Measurements from ENCODE around the gene MTMR12.
"Not testable (repeated sequence)": the region's sequence is repeated elsewhere in the genome, so short reads cannot be mapped to it uniquely, and the experiment has no call there.

Gene MTMR12

DNA sequence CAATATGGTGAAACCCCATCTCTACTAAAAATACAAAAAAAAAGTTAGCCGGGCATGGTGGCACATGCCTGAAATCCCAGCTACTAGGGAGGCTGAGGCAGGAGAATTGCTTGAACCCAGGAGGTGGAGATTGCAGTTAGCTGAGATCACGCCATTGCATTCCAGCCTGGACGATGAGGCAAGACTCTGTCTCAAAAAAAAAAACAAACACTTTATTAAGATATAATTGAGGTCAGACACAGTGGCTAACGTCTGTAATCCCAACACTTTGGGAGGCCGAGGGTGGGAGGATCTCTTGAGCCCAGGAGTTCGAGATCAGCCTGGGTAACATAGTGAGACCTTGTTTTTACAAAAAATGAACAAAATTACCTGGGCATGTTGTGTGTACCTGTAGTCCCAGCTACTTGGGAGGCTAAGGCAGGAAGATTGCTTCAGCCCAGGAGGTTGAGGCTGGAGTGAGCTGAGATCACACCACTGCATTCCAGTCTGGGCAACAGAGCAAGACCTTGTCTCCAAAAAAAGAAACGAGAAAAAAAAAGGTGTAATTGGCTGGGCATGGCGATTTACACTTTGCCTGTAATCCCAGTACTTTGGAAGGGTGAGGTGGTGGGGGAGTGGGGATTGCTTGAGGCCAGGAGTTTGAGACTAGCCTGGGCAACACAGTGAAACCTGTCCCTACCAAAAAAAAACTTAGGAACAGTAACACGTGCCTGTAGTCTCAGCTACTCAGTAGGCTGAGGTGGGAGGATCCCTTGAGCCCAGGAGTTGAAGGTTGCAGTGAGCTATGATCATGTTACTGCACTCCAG is 16.6 kb downstream of the MTMR12 start:
- DNase-seq: not testable (repeated sequence)

- DNase-seq: no peak
Measured at GRCh38 chr5:32291591-32291990, 21.1 kb downstream of the MTMR12 start.

- no peak for DNase-seq
Measured at GRCh38 chr5:32290922-32291321, 21.8 kb downstream of the MTMR12 start.

DNA sequence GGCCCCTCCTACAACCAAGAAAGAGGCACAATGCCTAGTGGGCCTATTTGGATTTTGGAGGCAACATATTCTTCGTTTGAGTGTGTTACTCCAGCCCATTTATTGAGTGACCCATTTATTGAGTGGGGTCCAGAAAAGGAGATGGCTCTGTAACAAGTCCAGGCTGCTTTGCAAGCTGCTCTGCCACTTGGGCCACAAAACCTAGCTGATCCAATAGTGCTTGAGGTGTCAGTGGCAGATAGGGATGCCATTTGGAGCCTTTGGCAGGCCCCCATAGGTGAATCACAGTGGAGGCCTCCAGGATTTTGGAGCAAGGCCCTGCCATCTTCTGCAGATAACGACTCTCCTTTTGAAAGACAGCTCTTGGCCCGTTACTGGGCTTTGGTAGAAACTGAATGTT is 22.2 kb downstream of the MTMR12 start:
- DNase-seq: not testable (repeated sequence)

DNA sequence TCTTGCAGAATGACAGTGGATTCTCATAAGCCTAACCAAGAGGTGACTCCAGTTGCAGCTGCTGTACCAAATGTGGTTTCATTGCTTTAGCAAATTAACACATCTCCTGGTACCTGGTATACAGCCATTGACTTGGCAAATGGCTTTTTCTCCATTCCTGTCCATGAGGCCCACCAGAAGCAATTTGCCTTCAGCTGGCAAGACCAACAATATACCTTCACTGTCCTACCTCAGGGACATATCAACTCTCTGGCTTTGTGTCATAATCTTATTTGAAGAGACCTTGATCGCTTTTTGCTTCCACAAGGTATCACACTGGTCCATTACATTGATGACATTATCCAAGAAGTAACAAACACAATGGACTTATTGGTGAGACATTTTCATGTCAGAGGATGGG is 22.8 kb downstream of the MTMR12 start:
- not testable (repeated sequence) for DNase-seq

- not testable (repeated sequence) for DNase-seq
Measured at GRCh38 chr5:32288135-32288534, 24.6 kb downstream of the MTMR12 start.

- DNase-seq: not testable (repeated sequence)
Measured at GRCh38 chr5:32287525-32287924, 25.2 kb downstream of the MTMR12 start.

GRCh38 chr5:32285510-32286138 is 27.1 kb downstream of the MTMR12 start:
- no peak for DNase-seq

- no peak for DNase-seq
Measured at GRCh38 chr5:32283539-32284377, 29.0 kb downstream of the MTMR12 start.

- DNase-seq: no peak
Measured at GRCh38 chr5:32283061-32283460, 29.7 kb downstream of the MTMR12 start.

DNA sequence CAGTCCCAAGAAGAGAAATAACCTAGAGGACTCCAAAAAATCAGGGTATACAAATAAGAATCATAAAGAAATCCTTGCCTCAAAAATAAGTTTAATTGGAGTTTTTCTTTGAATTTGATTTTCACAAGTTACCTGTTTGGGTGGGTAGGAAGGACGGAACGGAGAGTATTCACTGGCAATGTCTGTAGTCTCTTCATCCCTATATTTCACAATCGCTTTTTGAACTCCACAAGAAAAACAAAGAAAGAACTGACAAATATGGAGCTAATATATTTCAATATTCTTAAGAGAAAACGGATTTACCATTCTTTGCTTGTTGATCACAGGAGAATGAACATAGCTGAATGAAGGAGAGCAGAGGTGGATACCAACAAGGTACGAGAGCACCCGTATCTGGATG is 30.1 kb downstream of the MTMR12 start:
- no peak for DNase-seq

- not testable (repeated sequence) for DNase-seq
Measured at GRCh38 chr5:32281378-32282133, 31.2 kb downstream of the MTMR12 start.

DNA sequence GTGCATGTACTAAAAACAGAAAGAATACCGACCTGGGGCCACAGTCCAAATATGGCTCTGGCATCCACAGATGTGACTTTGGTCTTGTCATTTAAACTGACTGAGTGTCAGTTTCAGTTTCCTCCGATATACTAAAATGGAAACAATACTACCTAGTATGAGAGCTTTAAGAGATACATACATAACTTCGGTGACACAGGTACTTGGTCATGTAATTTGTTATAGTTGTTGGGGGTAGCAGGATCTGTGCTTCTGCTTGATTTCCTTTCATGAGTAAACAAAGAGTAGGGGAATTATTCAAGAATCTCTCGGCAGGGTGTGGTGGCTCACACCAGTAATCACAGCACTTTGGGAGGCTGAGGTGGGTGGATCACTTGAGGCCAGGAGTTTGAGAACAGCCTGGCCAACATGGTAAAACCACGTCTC is 32.1 kb downstream of the MTMR12 start:
- DNase-seq: no peak

DNA sequence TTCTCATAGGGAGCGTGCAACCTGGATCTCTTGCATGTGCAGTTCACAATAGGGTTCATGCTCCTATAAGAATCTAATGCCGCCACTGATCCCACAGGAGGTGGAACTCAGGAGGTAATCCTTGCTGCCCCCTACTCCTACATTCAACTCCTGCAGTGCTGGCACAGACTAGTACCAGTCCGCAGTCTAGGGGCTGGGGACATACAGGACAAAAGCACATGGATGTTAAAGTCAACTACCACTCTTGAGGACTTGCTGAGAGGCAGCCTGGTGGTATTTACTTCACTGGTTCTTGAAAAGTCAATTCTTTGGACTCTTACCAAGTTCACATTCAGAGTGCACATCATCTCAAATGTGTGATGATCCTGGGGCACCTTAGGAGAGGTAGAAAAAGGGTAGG is 33.0 kb downstream of the MTMR12 start:
- no peak for DNase-seq

- no peak for DNase-seq
Measured at GRCh38 chr5:32279223-32279622, 33.5 kb downstream of the MTMR12 start.

- no peak for DNase-seq
Measured at GRCh38 chr5:32278406-32278805, 34.3 kb downstream of the MTMR12 start.

GRCh38 chr5:32277798-32278197 is 34.9 kb downstream of the MTMR12 start:
- DNase-seq: no peak

- no peak for DNase-seq
Measured at GRCh38 chr5:32276173-32276853, 36.4 kb downstream of the MTMR12 start.

DNA sequence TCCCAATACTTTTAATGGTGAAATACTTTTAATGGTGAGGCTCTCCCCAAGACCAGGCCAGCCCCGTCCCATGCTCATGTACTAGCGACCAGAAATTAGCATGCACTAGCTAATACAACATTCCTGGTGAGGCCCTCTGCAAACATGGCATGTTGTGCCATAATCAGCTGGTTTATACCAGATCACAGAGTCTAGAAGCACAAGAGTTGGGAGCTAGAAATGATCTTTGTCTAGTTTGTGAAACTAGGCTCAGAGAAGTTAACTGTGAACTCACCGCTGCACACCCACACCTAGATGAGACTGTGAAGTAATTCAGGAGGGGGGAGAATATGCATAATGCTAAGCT is 37.4 kb downstream of the MTMR12 start:
- DNase-seq: no peak

- DNase-seq: no peak
Measured at GRCh38 chr5:32274548-32275395, 38.0 kb downstream of the MTMR12 start.

DNA sequence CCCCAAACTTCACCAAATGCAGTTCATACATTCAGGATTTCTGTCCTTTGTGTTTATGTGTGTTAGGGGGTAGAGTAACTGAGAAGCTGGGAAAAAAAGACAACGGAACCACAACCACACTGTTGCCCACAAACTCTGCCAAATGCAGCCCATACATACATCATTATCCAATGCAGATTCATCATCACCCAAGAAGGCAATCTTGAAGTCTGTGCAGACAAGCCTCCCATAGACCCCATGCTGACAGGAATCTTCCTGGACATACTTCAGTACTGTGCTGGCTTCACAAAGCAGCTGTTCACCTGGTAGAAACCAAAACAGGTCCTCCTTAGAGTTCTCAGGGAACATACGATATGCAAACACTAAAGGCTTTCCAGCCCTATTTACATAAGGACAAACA is 38.9 kb downstream of the MTMR12 start:
- no peak for DNase-seq
